PC-3 (cell line): ENCODE data around the gene DNMBP. TPM values are rescaled to one million over a fixed set of nuclear protein-coding genes. Genes with fewer than 3 reads are reported as not detected.

Experiments used
- ATAC-seq: fragments of 200-7000 bp; cut with Tn5 transposase; 2 replicates; pipeline ENCODE4 v1.9.1; 2020; ENCODE audit warnings: mild to moderate bottlenecking, moderate library complexity
- BruUV-seq: library from RNA; stranded (reverse); fragments of 400-500 nt; replicated peaks from 2 replicates; lab custom pipeline; 2021; lab: Mats Ljungman, UMichigan
- CTCF ChIA-PET: fragments of 300-600 bp; sonication (Branson Sonifier 250); formaldehyde crosslinking; loops from one replicate; lab custom pipeline; 2022; ENCODE audit warnings: antibody characterized with exemption; lab: Charles Lee
- POLR2A ChIA-PET: fragments of 300-600 bp; sonication (Branson Sonifier 250); formaldehyde crosslinking; loops from one replicate; lab custom pipeline; 2022; ENCODE audit warnings: antibody characterized with exemption; ENCODE audit not compliant: unreplicated experiment; lab: Charles Lee
- DNase-seq: peaks from one replicate; pipeline ENCODE4 v3.0.0-alpha.2; 2015
- H2AFZ ChIP-seq: fragments of 300-600 bp; sonication (generic); 2 replicates; pipeline ENCODE4 v1.6.0; 2016; ENCODE audit warnings: antibody characterized with exemption, low read length
- H3F3A ChIP-seq: fragments of 300-600 bp; sonication (generic); one replicate; pipeline ENCODE4 v1.6.0; 2017; ENCODE audit warnings: antibody characterized with exemption, low read length, control low read depth, mild to moderate bottlenecking; ENCODE audit not compliant: unreplicated experiment
- H3K27ac ChIP-seq: fragments of 300-600 bp; sonication (generic); 2 replicates; pipeline ENCODE4 v1.5.1; 2016; ENCODE audit warnings: mild to moderate bottlenecking, low read length
- H3K27me3 ChIP-seq: fragments of 300-600 bp; sonication (generic); 2 replicates; pipeline ENCODE4 v1.6.1; 2016; ENCODE audit warnings: low read length, mixed read lengths
- H3K36me3 ChIP-seq: fragments of 300-600 bp; sonication (generic); 2 replicates; pipeline ENCODE4 v1.6.1; 2016; ENCODE audit warnings: low read depth, mixed run types, low read length, mixed read lengths
- H3K4me1 ChIP-seq: fragments of 300-600 bp; sonication (generic); 2 replicates; pipeline ENCODE4 v1.5.1; 2016; ENCODE audit warnings: low read length; ENCODE audit not compliant: insufficient read depth
- H3K4me2 ChIP-seq: fragments of 300-600 bp; sonication (generic); 2 replicates; pipeline ENCODE4 v1.6.0; 2016; ENCODE audit warnings: low read length
- H3K4me3 ChIP-seq: fragments of 300-600 bp; sonication (generic); 2 replicates; pipeline ENCODE4 v1.5.1; 2016; ENCODE audit warnings: mild to moderate bottlenecking, low read length, mixed read lengths
- H3K79me2 ChIP-seq: fragments of 300-600 bp; sonication (generic); 2 replicates; pipeline ENCODE4 v1.6.1; 2017; ENCODE audit warnings: low read length, mixed read lengths
- H3K9ac ChIP-seq: fragments of 300-600 bp; sonication (generic); 2 replicates; pipeline ENCODE4 v1.6.0; 2016; ENCODE audit warnings: mild to moderate bottlenecking, low read length
- H3K9me2 ChIP-seq: fragments of 300-600 bp; sonication (generic); replicated peaks from 2 replicates; pipeline ENCODE4 v1.6.1; 2016; ENCODE audit warnings: mixed run types, low read length, mixed read lengths
- H3K9me3 ChIP-seq: fragments of 300-600 bp; sonication (generic); 2 replicates; pipeline ENCODE4 v1.6.1; 2016; ENCODE audit warnings: low read length, mixed read lengths
- H4K20me1 ChIP-seq: fragments of 300-600 bp; sonication (generic); 2 replicates; pipeline ENCODE4 v1.6.1; 2016; ENCODE audit warnings: low read length, mixed read lengths
- EZH2 ChIP-seq: fragments of 300-600 bp; sonication (generic); IDR thresholded peaks from one replicate; pipeline ENCODE4 v1.6.1; 2017; ENCODE audit warnings: antibody characterized with exemption, mild to moderate bottlenecking, low read length; ENCODE audit not compliant: unreplicated experiment
- EZH2phosphoT487 ChIP-seq: fragments of 300-600 bp; sonication (generic); IDR thresholded peaks from 2 replicates; pipeline ENCODE4 v1.6.1; 2018; ENCODE audit warnings: mild to moderate bottlenecking, antibody characterized with exemption, low read length, borderline replicate concordance
- intact Hi-C: fragments of 100-400 bp; cut with micrococcal nuclease; formaldehyde crosslinking; loops from 2 replicates; pipeline ENCODE4 v1.9.0; 2023
- total RNA-seq: library from RNA; depleted of rRNA; stranded (reverse); fragments of >200 nt; gene quantifications from 2 replicates; pipeline ENCODE4 v1.2.3, GENCODE V29; 2014
- TF ChIP-seq, protein P1 (sequence below): fragments of 300-600 bp; sonication (generic); conservative IDR thresholded peaks from 2 replicates; pipeline ENCODE4 v1.5.1; 2017; ENCODE audit warnings: antibody characterized with exemption, low read depth, mild to moderate bottlenecking, low read length

DNMBP gene
- total RNA-seq, 1 experiment from 2014 or later = 6.2 TPM

DNA sequence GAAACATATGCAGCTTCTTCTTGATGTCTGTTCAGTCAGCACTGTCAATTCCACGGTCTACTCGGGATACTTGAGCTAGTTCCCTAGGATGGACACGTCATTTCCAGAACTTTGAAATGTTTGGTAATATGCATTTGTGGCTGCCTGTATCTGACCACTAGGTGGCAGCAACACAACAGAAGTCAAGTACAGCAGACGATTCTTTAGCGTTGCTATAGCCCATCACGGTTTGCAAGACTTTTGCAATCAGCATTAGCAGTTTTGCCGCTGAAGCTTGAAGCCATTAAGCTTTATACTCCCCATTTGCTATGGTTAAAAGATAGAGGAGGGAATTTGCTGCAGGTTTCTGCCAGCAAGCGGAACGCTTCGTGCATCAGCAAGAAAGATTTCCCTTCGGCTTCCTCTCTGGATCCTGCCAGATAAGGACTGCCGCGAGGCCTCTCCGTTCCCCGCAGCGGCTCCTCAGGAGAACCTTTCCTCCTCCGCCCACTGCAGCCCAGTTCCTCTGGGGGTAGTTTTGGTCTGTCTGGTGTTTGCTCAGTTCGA, 163.8 kb downstream of the DNMBP start:
- Histone ChIP-seq H3K27ac (no peak overlapping the region), H3K4me2 (peak overlapping the region; percentile 78)

DNA sequence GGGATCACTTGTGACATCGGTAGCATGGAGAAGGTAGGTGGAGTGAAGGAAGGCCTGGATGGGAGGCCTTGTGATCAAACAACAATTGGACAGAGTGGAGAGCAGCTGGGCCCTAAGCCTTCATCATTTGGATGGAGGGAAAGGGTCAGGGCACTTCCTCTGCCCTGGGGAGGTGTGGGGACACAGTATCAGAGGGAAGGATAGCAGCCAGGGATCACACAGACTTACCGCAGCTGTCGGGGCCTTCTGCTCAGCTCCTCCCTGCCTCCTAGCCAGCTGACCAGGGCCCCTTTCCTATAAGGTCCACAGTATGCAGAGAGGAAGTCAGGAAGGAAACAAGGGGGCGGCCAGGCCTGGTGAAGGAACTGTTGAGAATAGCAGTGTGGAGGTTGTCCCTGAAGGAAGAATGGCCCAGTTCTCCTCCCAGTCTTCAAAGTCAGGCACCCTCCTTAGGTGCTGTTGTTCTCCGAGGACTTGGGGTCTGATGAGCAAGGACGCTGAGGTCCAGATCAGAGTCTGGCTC, 165.3 kb downstream of the DNMBP start:
- Histone ChIP-seq H3K9ac (no peak overlapping the region), H2AFZ (no peak overlapping the region), H3K4me3 (no peak overlapping the region), H3K9me3 (no peaks in the 10 kb centered on the region), H3K4me1 (peaks cover 3% of the 10 kb centered on the region; the same call in 1 of the 2 replicates), H3K27me3 (no peaks in the 10 kb centered on the region), H3K4me2 (no peak overlapping the region), H3K9me2 (no peaks in the 10 kb centered on the region), H4K20me1 (no peaks in the 10 kb centered on the region), H3K36me3 (no peaks in the 10 kb centered on the region; the same call in 1 of the 2 replicates), H3K27ac (no peak overlapping the region), H3K79me2 (no peaks in the 10 kb centered on the region), H3F3A (no peaks in the 10 kb centered on the region)
- no peak for ATAC-seq
- POLR2A ChIA-PET = no interaction called here
- DNase-seq = no peak
- BruUV-seq = no TSS peak
- CTCF ChIA-PET = no interaction called here
- TF ChIP-seq EZH2 (no peak), EZH2phosphoT487 (no peak)
- TF ChIP-seq, protein P1, sequence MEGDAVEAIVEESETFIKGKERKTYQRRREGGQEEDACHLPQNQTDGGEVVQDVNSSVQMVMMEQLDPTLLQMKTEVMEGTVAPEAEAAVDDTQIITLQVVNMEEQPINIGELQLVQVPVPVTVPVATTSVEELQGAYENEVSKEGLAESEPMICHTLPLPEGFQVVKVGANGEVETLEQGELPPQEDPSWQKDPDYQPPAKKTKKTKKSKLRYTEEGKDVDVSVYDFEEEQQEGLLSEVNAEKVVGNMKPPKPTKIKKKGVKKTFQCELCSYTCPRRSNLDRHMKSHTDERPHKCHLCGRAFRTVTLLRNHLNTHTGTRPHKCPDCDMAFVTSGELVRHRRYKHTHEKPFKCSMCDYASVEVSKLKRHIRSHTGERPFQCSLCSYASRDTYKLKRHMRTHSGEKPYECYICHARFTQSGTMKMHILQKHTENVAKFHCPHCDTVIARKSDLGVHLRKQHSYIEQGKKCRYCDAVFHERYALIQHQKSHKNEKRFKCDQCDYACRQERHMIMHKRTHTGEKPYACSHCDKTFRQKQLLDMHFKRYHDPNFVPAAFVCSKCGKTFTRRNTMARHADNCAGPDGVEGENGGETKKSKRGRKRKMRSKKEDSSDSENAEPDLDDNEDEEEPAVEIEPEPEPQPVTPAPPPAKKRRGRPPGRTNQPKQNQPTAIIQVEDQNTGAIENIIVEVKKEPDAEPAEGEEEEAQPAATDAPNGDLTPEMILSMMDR = no peak
- intact Hi-C loops = no loop called here

More for the DNA sequence above, 163.8 kb downstream of the DNMBP start:
- no peaks in the 10 kb centered on the region; the same call in 1 of the 2 replicates for H3K36me3 ChIP-seq
- H3K9ac ChIP-seq = no peak overlapping the region
- CTCF ChIA-PET = interaction anchor here (0.6 to 2.3 kb wide), 14 partner anchors 10 to 395 kb away, joined by 3 to 30 read pairs (median 3); partner anchors contain the start of genes COX15, CUTC and DNMBP
- no peaks in the 10 kb centered on the region for H3K27me3 ChIP-seq
- no peaks in the 10 kb centered on the region for H3K9me3 ChIP-seq
- ATAC-seq (peak; percentile 94), DNase-seq (peak; percentile 90)
- H3K9me2 ChIP-seq = no peaks in the 10 kb centered on the region
- H3F3A ChIP-seq = no peaks in the 10 kb centered on the region
- TF ChIP-seq, protein P1 = peak; percentile 89
- TF ChIP-seq EZH2 (no peak), EZH2phosphoT487 (no peak)
- no TSS peak for BruUV-seq
- H3K79me2 ChIP-seq = no peaks in the 10 kb centered on the region
- H4K20me1 ChIP-seq = no peaks in the 10 kb centered on the region
- H2AFZ ChIP-seq = peak overlapping the region; percentile 85
- POLR2A ChIA-PET = interaction anchor here (0.8 kb wide), 1 partner anchor 113 kb away, joined by 6 read pairs; the partner anchor contains the start of genes COX15 and CUTC
- H3K4me3 ChIP-seq = peak overlapping the region; percentile 50
- H3K4me1 ChIP-seq = peaks cover 3% of the 10 kb centered on the region; the same call in 1 of the 2 replicates
- intact Hi-C loops = loop anchor here (1.0 kb wide), 4 partner anchors 114 to 254 kb away; partner anchors contain the start of genes COX15 and CUTC

DNA sequence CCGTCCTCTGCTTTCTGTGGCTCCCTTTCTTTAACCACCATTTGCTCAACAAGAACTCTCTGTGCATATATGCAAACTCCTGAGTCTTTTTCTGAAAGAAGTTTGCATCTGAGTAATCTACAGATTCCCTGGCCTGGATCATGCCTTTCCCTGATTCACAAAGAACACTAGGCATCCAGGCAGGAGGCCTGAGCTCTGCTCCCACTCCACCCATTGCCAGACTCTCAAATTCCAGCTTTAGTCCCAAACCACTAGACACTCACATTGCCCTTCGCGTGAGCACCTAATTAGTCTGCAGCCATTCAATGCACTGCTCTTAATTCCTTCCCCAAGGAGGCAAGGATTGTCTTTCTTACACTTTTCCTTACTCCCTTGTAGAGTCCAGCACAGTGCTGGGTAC, 166.4 kb downstream of the DNMBP start:
- ATAC-seq (no peak), DNase-seq (no peak)
- Histone ChIP-seq H3K9ac (no peak overlapping the region), H3K4me2 (no peak overlapping the region), H3K4me3 (no peak overlapping the region), H3K36me3 (no peaks in the 10 kb centered on the region; the same call in 1 of the 2 replicates), H3K27me3 (no peaks in the 10 kb centered on the region), H3K9me2 (no peaks in the 10 kb centered on the region), H2AFZ (no peak overlapping the region), H3K27ac (no peak overlapping the region), H3K79me2 (no peaks in the 10 kb centered on the region), H3K9me3 (no peaks in the 10 kb centered on the region), H4K20me1 (no peaks in the 10 kb centered on the region), H3K4me1 (peaks cover 3% of the 10 kb centered on the region; the same call in 1 of the 2 replicates), H3F3A (no peaks in the 10 kb centered on the region)
- POLR2A ChIA-PET = no interaction called here
- BruUV-seq = no TSS peak
- CTCF ChIA-PET = no interaction called here
- intact Hi-C loops = no loop called here
- no peak for TF ChIP-seq EZH2
- TF ChIP-seq, protein P1 = no peak
